ENCODE data around the gene PARM1.

Gene PARM1

GRCh38 chr4:74932832-74933561, at the start of gene PARM1:
TSS of gene PARM1 (plus strand) at chr4:74933116. CDS start at chr4:74933328, 212 bp downstream.
- no peak for DNase-seq (ENCODE audit: low read depth)

- DNase-seq (ENCODE audit: low read depth), result no peak
Measured at GRCh38 chr4:74884266-74884665, 48.6 kb upstream of the PARM1 start.

- DNase-seq (ENCODE audit: low read depth), result no peak
Measured at GRCh38 chr4:74886484-74886883, 46.4 kb upstream of the PARM1 start.

GRCh38 chr4:74890341-74890740, 42.6 kb upstream of the PARM1 start:
- DNase-seq (ENCODE audit: low read depth), result no peak

GRCh38 chr4:74891037-74891436, 41.9 kb upstream of the PARM1 start:
- DNase-seq (ENCODE audit: low read depth), result no peak

- no peak for DNase-seq (ENCODE audit: low read depth)
Measured at GRCh38 chr4:74893171-74893570, 39.7 kb upstream of the PARM1 start.

- DNase-seq (ENCODE audit: low read depth), result no peak
Measured at GRCh38 chr4:74896595-74896994, 36.3 kb upstream of the PARM1 start.

- no peak for DNase-seq (ENCODE audit: low read depth)
Measured at GRCh38 chr4:74897386-74897785, 35.5 kb upstream of the PARM1 start.

GRCh38 chr4:74900862-74901261, 32.1 kb upstream of the PARM1 start:
- DNase-seq (ENCODE audit: low read depth), result no peak

- DNase-seq (ENCODE audit: low read depth), result no peak
Measured at GRCh38 chr4:74904509-74905065, 28.3 kb upstream of the PARM1 start.

GRCh38 chr4:74906771-74907170, 26.1 kb upstream of the PARM1 start:
- DNase-seq (ENCODE audit: low read depth), result no peak

- DNase-seq (ENCODE audit: low read depth), result no peak
Measured at GRCh38 chr4:74919783-74920182, 13.1 kb upstream of the PARM1 start.

GRCh38 chr4:74920704-74921103, 12.2 kb upstream of the PARM1 start:
- DNase-seq (ENCODE audit: low read depth), result no peak

- no peak for DNase-seq (ENCODE audit: low read depth)
Measured at GRCh38 chr4:74921490-74921889, 11.4 kb upstream of the PARM1 start.

- DNase-seq (ENCODE audit: low read depth), result no peak
Measured at GRCh38 chr4:74926007-74926406, 6.9 kb upstream of the PARM1 start.

- no peak for DNase-seq (ENCODE audit: low read depth)
Measured at GRCh38 chr4:74930162-74930561, 2.8 kb upstream of the PARM1 start.

- no peak for DNase-seq (ENCODE audit: low read depth)
Measured at GRCh38 chr4:74931376-74931775, 1.5 kb upstream of the PARM1 start.

GRCh38 chr4:74932010-74932409, 906 bp upstream of the PARM1 start:
- no peak for DNase-seq (ENCODE audit: low read depth)

- no peak for DNase-seq (ENCODE audit: low read depth)
Measured at GRCh38 chr4:74933562-74934015, 673 bp downstream of the PARM1 start.

GRCh38 chr4:74934016-74934831, 1.3 kb downstream of the PARM1 start:
- DNase-seq (ENCODE audit: low read depth), result no peak

GRCh38 chr4:74934888-74935287, 2.0 kb downstream of the PARM1 start:
- no peak for DNase-seq (ENCODE audit: low read depth)

- no peak for DNase-seq (ENCODE audit: low read depth)
Measured at GRCh38 chr4:74941123-74941522, 8.2 kb downstream of the PARM1 start.

All from activated T-helper 9 cell treated with anti-CD3 and anti-CD28 coated beads, Interleukin-2, amount 50 U/mL, for 16 hours (primary cell).